ENCODE data around the gene IL4I1. TPM values are rescaled to one million over a fixed set of nuclear protein-coding genes. Genes with fewer than 3 reads are reported as not detected.

Gene IL4I1
- total RNA-seq, 2 experiments from 2014 or later, result 3.7 to 4.2 TPM

DNA sequence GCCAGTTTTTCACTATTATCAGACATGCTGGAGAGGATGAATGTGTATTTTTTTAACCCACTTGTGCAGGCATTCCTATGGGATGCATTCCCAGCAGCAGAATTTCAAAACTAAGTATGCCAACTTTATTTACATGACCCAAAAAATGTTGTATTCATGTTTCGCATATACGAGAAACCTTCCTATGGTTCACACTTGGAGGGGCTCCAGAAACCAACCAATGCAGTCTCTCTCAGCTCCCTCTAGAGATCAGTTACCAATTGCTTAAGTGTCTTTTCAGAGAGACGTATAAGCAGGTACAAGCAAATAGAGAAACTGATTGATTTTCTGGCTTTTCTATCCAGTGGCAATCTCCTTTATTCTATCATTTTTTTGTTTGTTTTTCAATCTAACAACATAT lies 51.3 kb downstream of the IL4I1 start:
- H3K36me3 Mint-ChIP-seq (ENCODE audit: low read depth), result peaks cover 9% of the 10 kb centered on the region
- H3K27ac Mint-ChIP-seq, result no peak overlapping the region
- no peak for DNase-seq
- H3K4me3 Mint-ChIP-seq, result no peak overlapping the region
- ChIA-PET CTCF (interaction anchor here (0.6 kb wide), 1 partner anchor 26 kb away, joined by 3 read pairs; no protein-coding TSS in a partner anchor), POLR2A (no interaction called here)
- H3K9me3 Mint-ChIP-seq, result peaks cover 7% of the 10 kb centered on the region
- H3K27me3 Mint-ChIP-seq, result peaks cover 5% of the 10 kb centered on the region
- peaks cover 23% of the 10 kb centered on the region for H3K4me1 Mint-ChIP-seq

DNA sequence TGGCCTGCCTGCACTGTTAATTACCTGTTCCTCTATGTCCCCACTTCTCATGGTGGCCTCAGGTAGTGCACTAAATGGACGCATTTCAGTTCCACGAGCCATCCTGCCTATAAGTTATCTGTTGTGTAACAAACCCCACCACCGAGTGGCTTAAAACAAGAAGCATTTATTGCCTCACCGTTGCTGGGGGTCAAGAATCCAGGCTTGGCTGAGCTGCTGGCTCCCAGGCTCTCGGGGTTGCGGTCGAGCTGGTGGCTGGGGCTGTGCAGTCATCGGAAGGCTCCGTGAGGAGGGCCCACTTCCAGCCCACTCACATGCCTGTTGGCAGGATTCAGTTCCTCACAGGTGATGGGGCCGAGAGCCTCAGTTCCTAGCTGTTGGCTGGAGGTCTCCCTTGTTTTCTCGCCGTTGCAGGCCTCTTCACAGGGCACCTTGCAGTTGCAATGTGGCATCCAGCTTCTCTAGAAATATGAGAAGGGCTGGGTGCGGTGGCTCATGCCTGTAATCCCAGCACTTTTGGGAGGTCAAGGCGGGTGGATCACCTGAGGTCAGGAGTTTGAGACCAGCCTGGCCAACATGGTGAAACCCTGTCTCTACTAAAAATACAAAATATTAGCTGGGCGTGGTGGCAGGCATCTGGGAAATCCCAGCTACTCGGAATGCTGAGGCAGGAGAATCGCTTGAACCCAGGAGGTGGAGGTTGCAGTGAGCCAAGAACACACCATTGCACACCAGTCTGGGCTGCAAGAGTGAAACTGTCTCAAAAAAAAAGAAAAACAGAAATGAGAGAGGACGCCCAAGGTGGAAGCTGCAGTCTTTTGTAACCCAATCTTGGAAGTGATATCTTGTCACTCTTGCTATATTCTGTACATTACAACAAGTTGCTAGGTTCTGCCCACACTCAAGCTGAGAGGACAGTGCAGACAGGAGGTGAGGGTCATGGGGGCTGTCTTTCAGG lies 52.3 kb downstream of the IL4I1 start:
- Mint-ChIP-seq H3K9me3 (peaks cover 7% of the 10 kb centered on the region), H3K4me1 (peaks cover 15% of the 10 kb centered on the region), H3K27me3 (peaks cover 5% of the 10 kb centered on the region), H3K27ac (no peak overlapping the region), H3K4me3 (no peak overlapping the region), H3K36me3 (ENCODE audit: low read depth) (peaks cover 12% of the 10 kb centered on the region)
- CTCF ChIA-PET, result interaction anchor here (0.5 to 0.6 kb wide), 3 partner anchors 25 to 303 kb away, joined by 3 read pairs; no protein-coding TSS in a partner anchor
- POLR2A ChIA-PET, result no interaction called here
- DNase-seq, result no peak

DNA sequence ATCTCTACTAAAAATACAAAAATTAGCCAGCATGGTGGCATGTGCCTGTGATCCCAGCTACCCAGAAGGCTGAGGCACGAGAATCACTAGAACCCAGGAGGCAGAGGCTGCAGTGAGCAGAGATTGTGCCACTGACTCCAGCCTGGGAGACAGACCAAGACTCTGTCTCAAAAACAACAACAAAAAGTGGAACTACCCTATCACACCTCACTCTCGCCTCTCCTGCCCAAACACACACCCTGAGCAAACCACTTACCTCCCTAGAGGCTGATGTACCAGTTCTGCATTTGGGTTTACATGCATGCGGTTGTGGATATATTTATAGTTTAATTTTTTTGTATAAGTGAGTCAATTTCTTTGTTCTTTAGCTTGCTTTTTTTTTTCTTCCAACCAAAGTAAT lies 53.4 kb downstream of the IL4I1 start:
- CTCF ChIA-PET, result no interaction called here
- no peak overlapping the region for H3K27ac Mint-ChIP-seq
- H3K36me3 Mint-ChIP-seq (ENCODE audit: low read depth), result peaks cover 15% of the 10 kb centered on the region
- peaks cover 5% of the 10 kb centered on the region for H3K27me3 Mint-ChIP-seq
- H3K4me1 Mint-ChIP-seq, result peaks cover 4% of the 10 kb centered on the region
- DNase-seq, result no peak
- POLR2A ChIA-PET, result no interaction called here
- no peak overlapping the region for H3K4me3 Mint-ChIP-seq
- H3K9me3 Mint-ChIP-seq, result peaks cover 2% of the 10 kb centered on the region

DNA sequence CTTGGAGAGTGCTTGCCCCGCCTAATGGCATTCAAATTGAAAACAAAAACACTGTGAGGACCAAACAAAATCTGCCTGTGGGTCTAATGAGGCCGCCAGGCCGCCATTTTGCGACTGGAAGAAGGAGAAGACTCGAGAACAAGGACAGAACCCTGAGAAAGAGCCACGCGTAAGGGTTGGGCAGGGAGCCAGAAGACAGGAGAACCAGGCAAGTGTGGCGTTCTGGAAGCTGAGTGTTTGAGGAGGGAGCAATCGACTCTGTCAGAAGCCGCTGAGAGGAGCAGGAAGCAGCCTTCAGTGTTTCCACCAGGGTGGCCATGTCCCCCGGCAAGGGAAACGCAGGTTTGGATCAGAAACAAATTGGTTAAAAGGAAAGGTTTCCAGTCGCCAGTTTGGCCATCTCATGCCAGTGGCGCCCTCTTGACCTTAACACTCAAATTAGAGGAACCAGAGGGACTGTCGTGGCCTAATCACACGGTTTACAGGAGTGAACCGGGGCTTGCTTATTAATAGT lies 55.9 kb downstream of the IL4I1 start:
- Mint-ChIP-seq H3K36me3 (ENCODE audit: low read depth) (peaks cover 26% of the 10 kb centered on the region), H3K4me1 (peaks cover 3% of the 10 kb centered on the region), H3K27ac (no peak overlapping the region), H3K4me3 (no peak overlapping the region), H3K9me3 (no peaks in the 10 kb centered on the region), H3K27me3 (no peaks in the 10 kb centered on the region)
- DNase-seq, result no peak
- ChIA-PET POLR2A (no interaction called here), CTCF (interaction anchor here (1.5 kb wide), 1 partner anchor 29 kb away, joined by 3 read pairs; no protein-coding TSS in a partner anchor)

DNA sequence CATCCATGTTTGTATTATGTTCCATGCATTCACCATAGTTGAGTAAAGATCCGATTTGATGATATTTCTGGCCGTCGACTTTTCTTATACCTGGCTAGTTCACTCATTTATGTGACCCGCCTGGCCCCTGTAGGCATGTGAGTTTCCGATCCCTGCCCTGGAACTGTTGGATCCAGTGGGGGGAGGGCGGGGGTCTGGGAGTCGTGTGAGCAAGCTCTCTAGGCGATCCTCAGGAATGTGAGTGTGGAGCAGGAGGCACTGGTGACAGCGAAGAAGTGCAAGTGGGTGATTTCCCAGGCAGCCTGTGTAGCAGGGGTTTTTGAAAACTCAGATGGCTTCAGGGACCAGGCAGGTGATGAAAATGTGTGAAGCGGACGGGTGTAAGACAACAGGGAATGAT lies 56.4 kb downstream of the IL4I1 start:
- ChIA-PET CTCF (no interaction called here), POLR2A (no interaction called here)
- Mint-ChIP-seq H3K27me3 (no peaks in the 10 kb centered on the region), H3K27ac (no peak overlapping the region), H3K36me3 (ENCODE audit: low read depth) (peaks cover 26% of the 10 kb centered on the region), H3K4me1 (peaks cover 3% of the 10 kb centered on the region), H3K4me3 (no peak overlapping the region), H3K9me3 (no peaks in the 10 kb centered on the region)
- no peak for DNase-seq

DNA sequence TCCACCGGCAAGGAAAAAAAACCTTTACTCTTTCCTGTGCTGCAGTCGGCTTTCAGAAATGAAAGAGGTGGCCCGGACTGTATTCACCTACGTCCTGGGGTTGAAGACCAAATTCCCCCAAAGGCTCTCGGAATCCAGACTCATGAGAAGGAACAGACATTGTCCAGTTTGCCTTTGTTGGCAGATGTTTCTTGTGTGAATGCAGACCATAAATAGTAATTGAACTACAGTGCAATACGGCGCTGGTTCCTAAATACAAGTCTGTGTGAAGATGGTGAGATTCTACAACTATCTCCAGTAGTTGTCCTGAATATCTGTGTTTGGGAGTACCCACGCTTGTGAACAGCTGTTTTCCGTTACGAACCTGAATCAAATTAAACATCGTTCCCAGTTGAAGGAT lies 57.0 kb downstream of the IL4I1 start:
- H3K4me1 Mint-ChIP-seq, result peaks cover 3% of the 10 kb centered on the region
- no peaks in the 10 kb centered on the region for H3K9me3 Mint-ChIP-seq
- ChIA-PET CTCF (no interaction called here), POLR2A (no interaction called here)
- H3K36me3 Mint-ChIP-seq (ENCODE audit: low read depth), result peaks cover 32% of the 10 kb centered on the region
- H3K27me3 Mint-ChIP-seq, result no peaks in the 10 kb centered on the region
- no peak for DNase-seq
- H3K27ac Mint-ChIP-seq, result no peak overlapping the region
- H3K4me3 Mint-ChIP-seq, result no peak overlapping the region

Small RNA genes lying within 50 kb of the gene (microRNA-seq; reads per million reads assigned to microRNA genes)
- gene MIR4749 (ENCODE audit: borderline microRNAs expressed, borderline replicate concordance), result 0.63 reads per million
- not detected for gene MIR4750 (ENCODE audit: borderline microRNAs expressed, borderline replicate concordance)

Other genes starting within 250 kb of the IL4I1 start
- 100 to 1,000 TPM; 157 to 168 TPM for gene IRF3, start 231.0 kb downstream of the IL4I1 start, total RNA-seq
- gene BCL2L12, start 231.0 kb downstream of the IL4I1 start, total RNA-seq, result 10 to 100 TPM; 73.9 to 80.7 TPM
- gene PRMT1, start 219.6 kb downstream of the IL4I1 start, total RNA-seq, result 100 to 1,000 TPM; 125 to 130 TPM
- 1 to 10 TPM; 3.7 to 4.9 TPM for gene ADM5, start 207.3 kb downstream of the IL4I1 start, total RNA-seq
- 1 to 10 TPM in 1 of 2 experiments, under 1 TPM in 1; 0.79 to 1.3 TPM for gene CPT1C, start 205.8 kb downstream of the IL4I1 start, total RNA-seq
- 1 to 10 TPM; 4.5 to 5.4 TPM for gene TSKS, start 133.6 kb downstream of the IL4I1 start, total RNA-seq
- gene AP2A1, start 129.9 kb downstream of the IL4I1 start, total RNA-seq, result 10 to 100 TPM; 77.2 to 87.9 TPM
- 10 to 100 TPM; 13.3 to 13.9 TPM for gene FUZ, start 83.6 kb downstream of the IL4I1 start, total RNA-seq
- gene MED25, start 78.6 kb downstream of the IL4I1 start, total RNA-seq, result 10 to 100 TPM; 57.9 to 62.7 TPM
- 10 to 100 TPM; 60.7 to 76.8 TPM for gene PTOV1, start 45.7 kb downstream of the IL4I1 start, total RNA-seq
- gene PNKP, start 29.3 kb downstream of the IL4I1 start, total RNA-seq, result 100 to 1,000 TPM; 105 to 131 TPM
- gene AKT1S1, start 19.5 kb downstream of the IL4I1 start, total RNA-seq, result 10 to 100 TPM; 17.5 to 18.9 TPM
- 10 to 100 TPM; 33.2 to 33.8 TPM for gene TBC1D17, start 19.2 kb downstream of the IL4I1 start, total RNA-seq
- gene ATF5, start 32.3 kb upstream of the IL4I1 start, total RNA-seq, result 10 to 100 TPM; 10.5 to 12.1 TPM
- gene NUP62, start 32.6 kb upstream of the IL4I1 start, total RNA-seq, result 100 to 1,000 TPM; 111 to 127 TPM
- not detected for gene SIGLEC11, start 64.3 kb upstream of the IL4I1 start, total RNA-seq
- 10 to 100 TPM; 75.4 to 86.9 TPM for gene VRK3, start 128.5 kb upstream of the IL4I1 start, total RNA-seq
- 10 to 100 TPM; 10.0 to 10.6 TPM for gene ZNF473, start 129.1 kb upstream of the IL4I1 start, total RNA-seq

Data from activated CD4-positive, alpha-beta T cell treated with anti-CD3 and anti-CD28 coated beads, Interleukin-2, amount 10 ng/mL, durations not matched to agents 7 days and 5 days (primary cell).